HepG2 (cell line): ENCODE results near the gene NTPCR. TPM values are rescaled to one million over a fixed set of nuclear protein-coding genes. Genes with fewer than 3 reads are reported as not detected.

Experiments used
- ATAC-seq: fragments of 200-7000 bp; cut with Tn5 transposase; 3 replicates; pipeline ENCODE4 v1.9.1; 2020; ENCODE audit warnings: mild to moderate bottlenecking, moderate library complexity
- BruUV-seq: library from RNA; stranded (reverse); fragments of 400-500 nt; replicated peaks from 2 replicates; lab custom pipeline; 2021; lab: Mats Ljungman, UMichigan
- CTCF ChIA-PET: fragments of 300-600 bp; formaldehyde crosslinking; extraction: SDS; loops from one replicate; lab custom pipeline; 2021; ENCODE audit warnings: low total read pairs, inconsistent platforms, low intra/inter-chr PET ratio; lab: Yijun Ruan, JAX
- POLR2A ChIA-PET: fragments of 350-600 bp; sonication (Branson Sonifier 250); formaldehyde crosslinking; loops from one replicate; lab custom pipeline; 2020; ENCODE audit warnings: antibody characterized with exemption, inconsistent platforms; lab: Yijun Ruan, JAX
- DNase-seq: peaks from one replicate; pipeline ENCODE4 v3.0.0-alpha.2; 2015; ENCODE audit warnings: low spot score
- FAIRE-seq: peaks from 3 replicates; lab custom pipeline; 2011; peaks lifted over from hg19 to GRCh38; lab: Jason Lieb, UNC
- H2AFZ ChIP-seq: one replicate; pipeline ENCODE4 v1.6.1; 2011; ENCODE audit warnings: low read length, inconsistent platforms
- H3K27ac ChIP-seq: fragments of 300-600 bp; 3 replicates; pipeline ENCODE4 v1.8.0; 2011; ENCODE audit warnings: mixed run types, mild to moderate bottlenecking, mixed read lengths, low read length, inconsistent platforms; ENCODE audit not compliant: insufficient read depth; ENCODE audit errors: extremely low read length
- H3K27me3 ChIP-seq, 2 experiments: fragments of 200-600 bp in 1 of 2; 2 replicates in 1 of 2; 3 replicates in 1 of 2; pipeline versions ENCODE4 v1.6.0 to v1.8.0; 2011; ENCODE audit warnings: low read length in 2 of 2, mild to moderate bottlenecking in 2 of 2, moderate library complexity in 2 of 2, inconsistent platforms in 1 of 2; ENCODE audit not compliant: insufficient read depth in 2 of 2, control insufficient read depth in 1 of 2
- H3K36me3 ChIP-seq, 2 experiments: fragments of 200-600 bp in 1 of 2; replicated peaks in 1 of 2; 2 replicates in 1 of 2; 3 replicates in 1 of 2; pipeline versions ENCODE4 v1.5.1 to v1.8.0; 2011; ENCODE audit warnings: low read length in 2 of 2, inconsistent platforms in 1 of 2; ENCODE audit not compliant: insufficient read depth in 2 of 2, control insufficient read depth in 1 of 2
- H3K4me1 ChIP-seq: 2 replicates; pipeline ENCODE4 v1.5.1; 2012; ENCODE audit warnings: low read length, inconsistent platforms; ENCODE audit not compliant: insufficient read depth
- H3K4me2 ChIP-seq: 2 replicates; pipeline ENCODE4 v1.6.0; 2011; ENCODE audit warnings: low read depth, low read length, inconsistent platforms
- H3K4me3 ChIP-seq, 3 experiments: fragments of 200-600 bp in 1 of 3; sonication (generic), shearing (Covaris generic) in 1 of 3; replicated peaks in 1 of 3; 2 replicates each; pipeline ENCODE4 v1.5.1; 2011 to 2016; ENCODE audit warnings: low read length in 3 of 3, inconsistent platforms in 2 of 3, low read depth in 2 of 3, mild to moderate bottlenecking in 2 of 3, control low read depth in 1 of 3, mixed read lengths in 1 of 3; ENCODE audit not compliant: insufficient read depth in 1 of 3
- H3K79me2 ChIP-seq: one replicate; pipeline ENCODE4 v1.6.1; 2011; ENCODE audit warnings: low read length, inconsistent platforms; ENCODE audit not compliant: insufficient read depth
- H3K9ac ChIP-seq: 2 replicates; pipeline ENCODE4 v1.6.0; 2011; ENCODE audit warnings: mild to moderate bottlenecking, low read depth, low read length, inconsistent platforms; ENCODE audit not compliant: insufficient read depth
- H3K9me3 ChIP-seq: 2 replicates; pipeline ENCODE4 v1.5.1; 2012; ENCODE audit warnings: mild to moderate bottlenecking, low read length
- H4K20me1 ChIP-seq: 2 replicates; pipeline ENCODE4 v1.6.0; 2011; ENCODE audit warnings: inconsistent platforms, mild to moderate bottlenecking, low read length, moderate library complexity; ENCODE audit not compliant: insufficient read depth
- CBX5 ChIP-seq: sonication (generic); formaldehyde crosslinking; IDR thresholded peaks from 2 replicates; pipeline ENCODE4 v1.4.0; 2020; ENCODE audit warnings: missing genetic modification reagents, borderline replicate concordance
- HNRNPK ChIP-seq: fragments of 200-400 bp; formaldehyde crosslinking; IDR thresholded peaks from 2 replicates; pipeline ENCODE4 v1.6.1; 2018; ENCODE audit warnings: low read length, low read depth, moderate library complexity, mild to moderate bottlenecking; ENCODE audit not compliant: poor library complexity, severe bottlenecking
- KAT2B ChIP-seq: fragments of 150-350 bp; IDR thresholded peaks from 2 replicates; pipeline ENCODE4 v1.6.1; 2014; ENCODE audit warnings: low read depth, low read length, borderline replicate concordance
- MIER2 ChIP-seq: IDR thresholded peaks from 2 replicates; pipeline ENCODE4 v1.6.1; 2016; ENCODE audit warnings: missing biosample characterization, missing genetic modification reagents
- REST ChIP-seq, 2 experiments: IDR thresholded peaks; 2 replicates each; pipeline ENCODE4 v1.6.1; 2011 to 2012; ENCODE audit warnings: low read length in 2 of 2, borderline replicate concordance in 1 of 2, low read depth in 1 of 2, mild to moderate bottlenecking in 1 of 2, moderate library complexity in 1 of 2
- ZNF317 ChIP-seq: sonication (generic); formaldehyde crosslinking; IDR thresholded peaks from 2 replicates; pipeline ENCODE4 v1.5.0; 2020; ENCODE audit warnings: mild to moderate bottlenecking, missing genetic modification reagents
- WGBS: methylation state at CpG from one replicate; pipeline ENCODE4 v1.1.6; 2017; ENCODE audit warnings: low lambda C conversion rate; 5-methylcytosine and 5-hydroxymethylcytosine counted together
- in situ Hi-C: cut with HindIII; loops from 2 replicates; pipeline ENCODE4 v1.10.0; 2017; ENCODE audit warnings: low pct_unique_long_range_greater_than_20kb; ENCODE audit not compliant: extremely low pct_ligation_motif_present
- intact Hi-C: fragments of 100-400 bp; cut with micrococcal nuclease; formaldehyde crosslinking; loops from one replicate; pipeline ENCODE4 v1.10.0; 2022; ENCODE audit not compliant: unreplicated experiment
- polyA plus RNA-seq, 8 experiments: library from polyadenylated mRNA; depleted of rRNA in 3 of 8; stranded (reverse) in 7 of 8; unstranded in 1 of 8; fragments of >200 nt; fragmentation: Illumina TruSeq in 4 of 8; extraction: Trizol in 4 of 8; gene quantifications; 2 replicates each; pipeline versions ENCODE4 v1.2.1 to v1.2.3, GENCODE V29; 2011 to 2016; ENCODE audit warnings: low read depth in 4 of 8, missing spikeins in 1 of 8, mixed read lengths in 1 of 8; ENCODE audit not compliant: insufficient read depth in 1 of 8
- total RNA-seq, 5 experiments: library from RNA; depleted of rRNA; stranded (reverse); fragments of >200 nt; fragmentation: Illumina TruSeq; extraction: Trizol; gene quantifications; 2 replicates each; pipeline ENCODE4 v1.2.3, GENCODE V29; 2016; ENCODE audit warnings: low read depth in 1 of 5

Gene NTPCR
- total and polyA plus RNA-seq, 2 of the 13 experiments (the other 11 are each of a cell fraction or from before 2014, with no cell fraction given), result 11.7 to 47.0 TPM

- no TSS peak for BruUV-seq
- FAIRE-seq (no peak), DNase-seq (peak; percentile 24), ATAC-seq (peak; percentile 72)
- no peaks in the 10 kb centered on the region for H3K9me3 ChIP-seq
- H3K27me3 ChIP-seq, result no peaks in the 10 kb centered on the region; a peak in 1 of 5 replicates
- peaks cover 31% of the 10 kb centered on the region for H3K4me1 ChIP-seq
- H2AFZ ChIP-seq, result peak overlapping the region; percentile 49
- H3K27ac ChIP-seq, result no peak overlapping the region
- ChIA-PET POLR2A (no interaction called here), CTCF (no interaction called here)
- no peaks in the 10 kb centered on the region for H4K20me1 ChIP-seq
- H3K36me3 ChIP-seq, result peaks cover under 1 to 3% of the 10 kb centered on the region in 2 experiments; a peak in 3 of 5 replicates
- intact Hi-C loops (loop anchor here (10.0 kb wide), 1 partner anchor 316 kb away; the partner anchor contains the start of gene SIPA1L2), in situ Hi-C loops (loop anchor here (25.0 kb wide), 1 partner anchor 1089 kb away; no protein-coding TSS in a partner anchor)
- TF ChIP-seq MIER2 (CRISPR knock-in tag) (peak; percentile 84), KAT2B (no peak), CBX5 (CRISPR knock-in tag) (no peak), ZNF317 (no peak), REST (IDR thresholded peaks at IDR 0.05; ENCODE audit: borderline replicate concordance in 1 of 2, low read depth in 1 of 2, low read length in 2 of 2) (peak in 1 of 2 experiments; percentile 87), HNRNPK (peak; percentile 21)
- H3K4me3 ChIP-seq, result peak overlapping the region; percentile 78 to 94 (median 87)
- WGBS, result 15% methylated on average over 5 of the region's 5 CpGs
- peak overlapping the region; percentile 77 for H3K4me2 ChIP-seq
- peak overlapping the region; percentile 74 for H3K9ac ChIP-seq
- peaks cover 29% of the 10 kb centered on the region for H3K79me2 ChIP-seq
Measured at GRCh38 chr1:232951180-232951579, 769 bp downstream of the NTPCR start.
